ENCODE measurements around the gene PRR7. TPM values are rescaled to one million over a fixed set of nuclear protein-coding genes. Genes with fewer than 3 reads are reported as not detected.

Gene PRR7
- total and polyA plus RNA-seq, 7 donors = 0.39 to 3.8 (median 1.8) TPM

- TF ChIP-seq CTCF (IDR thresholded peaks at IDR 0.05) = no peak
- Histone ChIP-seq H3K36me3 (ENCODE audit: insufficient read depth in 1 of 2, low read depth in 1 of 2) (peaks cover 0 to 10% of the 10 kb centered on the region in 2 donors), H3K4me1 (no peaks in the 10 kb centered on the region), H3K27me3 (ENCODE audit: insufficient read depth in 3 of 3, low read length in 2 of 3) (no peaks in the 10 kb centered on the region), H3K9me3 (no peaks in the 10 kb centered on the region), H3K4me3 (no peak overlapping the region), H3K27ac (no peak overlapping the region)
- ATAC-seq (no peak), DNase-seq (no peak)
- intact Hi-C loops (cut with DNase I) = no loop called here
- WGBS, 3 donors = 91 to 97% (median 93%) methylated on average over 4 of the region's 4 CpGs
These were observed 58.5 kb downstream of the PRR7 start for GRCh38 chr5:177505075-177505474.

Other genes with a start within 250 kb of the PRR7 start
- 10 to 100 TPM; 14.9 to 21.1 (median 20.1) TPM for gene RAB24, start 143.1 kb upstream of the PRR7 start, total RNA-seq
- gene RAB24, start 143.1 kb upstream of the PRR7 start, polyA plus RNA-seq = 10 to 100 TPM; 29.4 to 38.2 (median 37.4) TPM
- gene PRELID1, start 143.0 kb upstream of the PRR7 start, total RNA-seq = 10 to 100 TPM; 19.9 to 66.8 (median 44.3) TPM
- gene PRELID1, start 143.0 kb upstream of the PRR7 start, polyA plus RNA-seq = 100 to 1,000 TPM in 1 of 3 donors, 10 to 100 TPM in 2; 44.3 to 201 (median 56.8) TPM
- gene MXD3, start 134.9 kb upstream of the PRR7 start, total RNA-seq = 1 to 10 TPM; 2.3 to 4.2 (median 2.8) TPM
- gene MXD3, start 134.9 kb upstream of the PRR7 start, polyA plus RNA-seq = 1 to 10 TPM in 2 of 3 donors, under 1 TPM in 1; 0.80 to 2.1 (median 1.3) TPM
- gene LMAN2, start 95.1 kb upstream of the PRR7 start, total RNA-seq = 10 to 100 TPM; 28.7 to 55.8 (median 43.1) TPM
- 100 to 1,000 TPM; 103 to 193 (median 162) TPM for gene LMAN2, start 95.1 kb upstream of the PRR7 start, polyA plus RNA-seq
- gene RGS14, start 88.9 kb upstream of the PRR7 start, total RNA-seq = 10 to 100 TPM in 3 of 4 donors, 1 to 10 TPM in 1; 5.5 to 23.2 (median 10.5) TPM
- 10 to 100 TPM in 1 of 3 donors, 1 to 10 TPM in 2; 3.6 to 10.0 (median 6.7) TPM for gene RGS14, start 88.9 kb upstream of the PRR7 start, polyA plus RNA-seq
- gene SLC34A1, start 62.4 kb upstream of the PRR7 start, total RNA-seq = not detected
- gene SLC34A1, start 62.4 kb upstream of the PRR7 start, polyA plus RNA-seq = not detected
- not detected for gene PFN3, start 46.2 kb upstream of the PRR7 start, total RNA-seq
- not detected for gene PFN3, start 46.2 kb upstream of the PRR7 start, polyA plus RNA-seq
- under 1 TPM in 1 of 4 donors, not detected in 3; 0.40 TPM for gene F12, start 37.2 kb upstream of the PRR7 start, total RNA-seq
- under 1 TPM; 0.06 to 0.81 (median 0.09) TPM for gene F12, start 37.2 kb upstream of the PRR7 start, polyA plus RNA-seq
- gene GRK6, start 20.1 kb upstream of the PRR7 start, total RNA-seq = 10 to 100 TPM; 15.8 to 22.6 (median 19.1) TPM
- gene GRK6, start 20.1 kb upstream of the PRR7 start, polyA plus RNA-seq = 10 to 100 TPM; 12.3 to 14.6 (median 13.2) TPM
- gene DBN1, start 26.8 kb downstream of the PRR7 start, total RNA-seq = 10 to 100 TPM; 17.7 to 28.4 (median 24.3) TPM
- 10 to 100 TPM in 2 of 3 donors, 1 to 10 TPM in 1; 8.1 to 20.8 (median 20.1) TPM for gene DBN1, start 26.8 kb downstream of the PRR7 start, polyA plus RNA-seq
- 100 to 1,000 TPM; 134 to 221 (median 161) TPM for gene PDLIM7, start 50.8 kb downstream of the PRR7 start, total RNA-seq
- 100 to 1,000 TPM; 174 to 254 (median 221) TPM for gene PDLIM7, start 50.8 kb downstream of the PRR7 start, polyA plus RNA-seq
- 1 to 10 TPM; 2.4 to 5.4 (median 3.1) TPM for gene DOK3, start 63.0 kb downstream of the PRR7 start, total RNA-seq
- 1 to 10 TPM in 2 of 3 donors, under 1 TPM in 1; 0.44 to 5.0 (median 3.8) TPM for gene DOK3, start 63.0 kb downstream of the PRR7 start, polyA plus RNA-seq
- gene DDX41, start 70.1 kb downstream of the PRR7 start, total RNA-seq = 10 to 100 TPM; 37.2 to 41.0 (median 40.2) TPM
- gene DDX41, start 70.1 kb downstream of the PRR7 start, polyA plus RNA-seq = 10 to 100 TPM; 45.6 to 71.6 (median 57.3) TPM
- gene FAM193B, start 107.7 kb downstream of the PRR7 start, total RNA-seq = 10 to 100 TPM; 27.2 to 36.7 (median 30.3) TPM
- 10 to 100 TPM; 26.9 to 31.2 (median 27.0) TPM for gene FAM193B, start 107.7 kb downstream of the PRR7 start, polyA plus RNA-seq
- gene TMED9, start 145.4 kb downstream of the PRR7 start, total RNA-seq = 10 to 100 TPM; 47.5 to 71.9 (median 56.7) TPM
- gene TMED9, start 145.4 kb downstream of the PRR7 start, polyA plus RNA-seq = 100 to 1,000 TPM in 2 of 3 donors, 10 to 100 TPM in 1; 78.3 to 185 (median 115) TPM
- gene B4GALT7, start 153.3 kb downstream of the PRR7 start, total RNA-seq = 10 to 100 TPM; 12.7 to 18.5 (median 14.1) TPM
- gene B4GALT7, start 153.3 kb downstream of the PRR7 start, polyA plus RNA-seq = 10 to 100 TPM; 13.0 to 23.1 (median 15.1) TPM

All from psoas muscle (tissue), 8 donors.